HG03469 (cell line): ENCODE results near the gene ADI1.
"Not testable (repeated sequence)": the region's sequence is repeated elsewhere in the genome, so short reads cannot be mapped to it uniquely, and the experiment has no call there.

ENCODE experiments used
- ATAC-seq: cut with Tn5 transposase; IDR thresholded peaks from one replicate; pipeline ENCODE4 v1.9.1; 2021; ENCODE audit warnings: mild to moderate bottlenecking, moderate library complexity, moderate number of reproducible peaks; ENCODE audit not compliant: unreplicated experiment

ADI1 gene

DNA sequence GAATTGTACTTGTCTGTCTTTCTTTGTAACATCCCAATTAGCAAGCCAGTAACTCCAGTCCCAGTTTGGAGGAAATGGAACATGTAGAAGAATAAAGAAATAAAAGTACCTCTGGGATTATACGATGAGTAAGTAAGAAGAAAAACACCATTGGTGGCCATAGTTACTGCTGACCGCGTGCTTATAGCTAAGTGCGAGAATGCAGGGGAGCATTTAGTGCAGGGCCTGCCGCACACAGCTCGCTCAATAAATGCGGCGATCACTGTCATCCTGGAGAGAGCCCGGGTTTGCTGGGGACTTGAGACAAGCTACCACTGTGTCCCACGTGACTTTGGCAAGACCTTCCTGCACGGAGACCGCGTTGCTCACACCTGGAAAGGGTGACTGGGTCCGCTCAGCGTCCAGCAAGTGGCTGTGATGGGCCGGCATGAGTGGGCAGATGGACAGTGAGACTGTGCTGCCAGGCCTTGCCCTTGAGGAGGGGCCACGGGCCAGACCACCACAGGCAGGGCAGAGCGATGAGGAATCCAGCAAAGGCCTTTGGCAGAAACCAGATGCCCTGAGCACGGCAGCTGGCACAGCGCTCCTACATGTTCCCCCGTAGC is 54.8 kb downstream of the ADI1 start:
- no peak for ATAC-seq

DNA sequence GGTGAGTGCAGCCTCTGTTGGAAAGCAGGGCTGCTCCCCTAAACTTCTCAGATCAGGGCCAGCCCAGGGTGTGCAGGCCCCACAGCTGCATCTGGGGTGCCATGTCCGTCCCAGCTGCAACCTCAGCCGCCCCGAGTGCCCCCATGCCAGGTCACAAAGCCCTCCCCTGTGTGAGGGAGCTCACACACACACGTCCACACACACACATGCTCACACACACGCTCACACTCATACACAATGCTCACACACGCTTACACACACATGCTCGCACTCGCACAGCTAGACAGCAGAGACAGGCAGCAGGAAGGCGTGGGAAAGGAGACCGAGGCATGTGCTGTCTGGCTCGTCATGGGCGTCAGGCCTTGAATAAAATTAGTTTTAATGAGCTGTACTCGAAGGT is 55.4 kb downstream of the ADI1 start:
- no peak for ATAC-seq

DNA sequence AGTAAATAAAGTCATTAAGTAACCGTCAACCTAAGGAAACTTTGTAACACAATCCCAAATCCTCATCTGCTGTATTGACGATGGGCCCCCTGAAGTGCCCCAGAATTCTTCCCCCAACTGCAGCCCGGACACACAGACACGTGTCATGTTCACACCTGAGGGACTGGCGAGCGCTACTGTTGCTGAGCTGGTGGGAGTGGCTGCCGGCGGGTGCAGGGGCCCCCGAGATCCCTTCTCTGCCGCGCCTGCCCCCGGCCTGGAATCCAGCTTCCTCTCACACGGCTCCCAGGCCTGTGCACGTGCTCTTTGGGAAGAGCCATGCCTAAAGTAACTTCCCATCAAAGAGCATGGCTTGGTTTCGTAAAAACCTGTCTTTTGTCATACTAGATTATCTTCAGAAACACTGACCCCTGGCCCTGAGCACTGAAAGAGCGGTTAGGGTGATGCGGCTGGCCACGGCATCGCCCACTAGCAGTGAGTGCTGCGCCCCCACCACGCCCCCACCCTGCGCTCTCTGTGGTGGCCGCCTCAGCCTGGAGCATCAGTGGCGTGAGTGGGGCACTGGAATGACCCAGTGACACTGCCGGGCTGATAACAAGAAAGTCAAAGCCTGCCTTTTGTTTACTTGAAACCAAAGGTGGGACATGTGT is 56.0 kb downstream of the ADI1 start:
- no peak for ATAC-seq

DNA sequence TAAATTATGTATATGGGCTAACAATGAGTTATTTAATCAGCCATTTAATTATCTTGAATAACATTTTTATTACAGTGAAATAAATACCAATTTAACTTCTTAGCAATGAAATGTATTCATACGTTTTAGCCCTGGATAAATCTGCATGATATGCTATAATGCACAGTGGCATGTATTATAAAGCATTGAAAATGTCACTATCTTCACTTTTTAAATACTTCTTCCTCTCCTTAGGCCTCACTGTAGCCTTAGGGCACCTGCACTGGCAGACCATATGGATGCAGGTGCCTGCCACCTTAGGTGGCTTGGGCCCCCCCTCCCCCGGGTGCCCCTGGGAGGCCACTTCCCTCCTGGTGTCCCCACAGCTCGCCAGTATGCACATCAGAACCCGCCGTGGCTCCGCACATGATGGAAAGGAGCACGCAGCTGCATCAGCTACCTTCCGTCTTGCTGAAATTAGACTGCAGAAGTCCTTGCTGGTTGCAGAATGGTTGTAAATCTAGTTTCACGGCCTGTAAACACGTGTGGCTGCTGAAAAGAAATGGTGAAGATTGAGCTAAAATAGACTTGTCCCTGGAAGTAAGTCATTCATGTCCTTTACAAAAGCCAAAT is 56.7 kb downstream of the ADI1 start:
- ATAC-seq, result no peak

DNA sequence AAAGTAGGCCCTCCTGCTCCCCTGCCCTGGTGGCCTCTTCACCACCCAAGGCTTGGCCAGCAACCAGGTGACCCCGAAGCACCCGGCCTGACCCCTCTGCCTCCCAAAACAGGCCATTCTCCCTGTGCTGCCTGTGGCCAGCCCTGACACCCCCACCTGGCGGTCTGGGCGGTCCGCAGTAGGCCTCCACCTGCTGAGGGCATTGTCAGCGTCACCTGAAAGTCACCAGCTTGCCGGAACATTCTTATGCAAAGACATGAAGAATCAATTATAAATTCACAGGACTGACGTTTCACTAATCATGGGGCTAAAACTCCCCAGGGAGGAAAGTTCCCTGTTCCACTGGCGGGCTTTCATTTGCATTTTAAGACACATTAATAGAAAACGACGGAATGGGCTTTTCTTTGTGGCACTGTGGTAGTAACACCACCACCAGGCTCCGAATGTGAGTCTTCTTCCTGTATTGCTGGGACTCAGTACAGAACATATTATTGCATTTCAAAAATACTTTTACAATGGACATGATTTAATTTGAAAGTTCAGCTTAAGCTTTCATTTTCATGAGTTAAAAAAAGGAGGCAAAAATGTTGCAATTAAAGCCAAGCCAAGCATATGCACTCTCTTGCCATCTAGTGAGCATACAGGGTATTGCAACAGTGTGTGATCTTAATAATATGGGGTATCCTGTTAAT is 57.4 kb downstream of the ADI1 start:
- peak; percentile 56 for ATAC-seq

DNA sequence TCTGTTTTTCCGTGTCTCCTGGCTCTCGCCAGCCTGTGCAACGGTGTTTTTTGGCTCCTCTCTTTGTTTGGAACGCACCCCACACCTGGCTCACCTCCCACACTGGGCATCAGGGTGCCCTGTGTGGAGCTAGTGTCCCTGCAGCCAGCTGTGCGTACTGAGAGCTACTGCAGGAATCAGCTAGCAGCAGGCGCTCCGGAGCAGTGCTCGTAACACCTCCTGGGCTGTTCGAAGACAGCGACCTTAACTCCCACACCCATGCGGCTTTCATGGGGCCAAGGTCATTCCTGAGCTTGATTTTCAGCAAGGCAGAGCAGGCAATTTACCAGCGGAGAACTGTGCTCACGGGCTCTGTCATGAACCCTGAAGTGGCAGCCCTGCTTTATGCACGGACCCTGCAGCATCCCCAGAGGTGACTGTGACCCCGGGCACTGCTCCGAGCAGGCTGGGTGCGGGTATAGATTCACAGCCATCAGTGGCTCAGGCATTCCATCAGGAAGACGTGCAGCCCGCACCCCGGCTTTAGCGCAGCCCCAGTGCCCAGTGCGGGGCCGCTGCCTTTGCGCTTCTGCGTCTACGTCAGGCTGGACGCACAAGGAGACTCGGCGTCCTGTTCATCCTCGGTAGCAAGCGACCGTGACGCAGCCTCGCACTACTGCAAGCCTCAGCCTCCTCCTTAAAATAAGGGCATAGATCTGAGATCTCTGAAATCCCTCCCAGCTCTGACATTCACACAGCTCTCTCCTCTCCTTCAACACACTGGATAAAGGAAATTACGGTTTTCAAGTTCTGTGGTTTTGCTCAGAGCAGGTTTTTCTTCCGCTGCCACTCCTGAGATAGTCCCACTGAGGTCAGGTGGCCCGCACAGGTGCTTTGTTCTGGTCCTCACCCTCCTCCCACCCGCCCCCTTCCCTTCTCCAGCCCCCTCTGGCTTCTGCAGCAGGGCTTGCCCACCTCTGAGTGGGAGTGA is 58.2 kb downstream of the ADI1 start:
- ATAC-seq, result no peak

DNA sequence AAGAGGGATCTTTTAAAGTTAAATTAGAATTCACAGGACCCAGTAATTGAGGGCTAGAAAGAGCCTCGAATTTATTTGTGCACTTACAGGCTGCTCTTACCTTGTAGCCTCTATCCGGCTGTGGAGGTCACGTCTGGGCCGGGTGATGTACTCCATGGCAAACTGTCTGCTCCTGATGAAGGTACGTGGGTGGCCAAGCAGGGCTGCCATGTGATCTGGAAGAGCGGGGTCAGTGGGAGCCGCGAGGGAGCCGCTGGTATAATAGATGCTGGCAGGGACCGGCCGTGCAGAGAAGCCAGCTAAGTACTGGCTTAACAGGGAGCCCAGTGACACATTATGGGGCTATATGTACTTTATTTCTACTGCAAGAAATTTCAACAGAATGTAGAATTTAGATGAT is 59.2 kb downstream of the ADI1 start:
- no peak for ATAC-seq

DNA sequence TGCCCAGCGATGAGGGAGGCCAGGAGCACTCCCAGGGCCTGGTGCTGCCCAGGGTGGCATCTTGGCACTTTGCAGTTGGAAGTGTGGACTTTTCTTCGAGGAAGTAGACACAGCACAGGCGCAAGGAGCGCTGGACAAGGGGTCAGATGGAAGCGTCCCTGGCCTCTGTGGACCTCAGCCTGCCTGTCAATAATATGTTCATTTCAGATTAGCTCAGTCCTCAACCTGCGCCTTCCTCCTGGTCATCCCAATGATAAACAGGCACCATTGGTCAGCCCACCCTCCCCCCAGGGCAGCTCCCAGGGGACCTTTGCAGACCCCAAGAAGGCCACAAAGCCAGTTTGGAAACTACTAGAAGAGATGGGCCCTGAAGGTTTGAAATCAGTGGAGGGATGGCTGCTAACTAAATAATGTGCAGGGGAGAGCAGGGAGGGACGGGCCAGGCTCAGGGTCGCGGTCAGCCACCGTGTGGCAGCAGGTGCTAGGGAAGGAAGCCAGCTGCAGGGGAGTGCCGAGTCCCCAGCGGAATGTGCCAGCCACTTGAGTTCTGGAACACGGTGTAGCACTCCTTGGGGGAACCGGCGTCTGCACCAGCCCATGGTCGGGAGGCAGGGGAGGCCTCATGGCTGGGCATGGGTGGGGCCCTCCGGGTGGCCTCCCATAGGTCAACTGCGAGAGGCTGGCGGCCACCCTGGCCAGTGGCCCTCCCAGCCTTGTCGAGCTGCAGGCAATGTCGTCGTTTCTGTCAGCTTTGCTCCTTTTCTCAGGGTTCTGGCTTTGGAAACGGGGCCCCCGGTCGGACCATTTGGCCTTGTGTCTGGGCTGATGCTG is 59.9 kb downstream of the ADI1 start:
- no peak for ATAC-seq

DNA sequence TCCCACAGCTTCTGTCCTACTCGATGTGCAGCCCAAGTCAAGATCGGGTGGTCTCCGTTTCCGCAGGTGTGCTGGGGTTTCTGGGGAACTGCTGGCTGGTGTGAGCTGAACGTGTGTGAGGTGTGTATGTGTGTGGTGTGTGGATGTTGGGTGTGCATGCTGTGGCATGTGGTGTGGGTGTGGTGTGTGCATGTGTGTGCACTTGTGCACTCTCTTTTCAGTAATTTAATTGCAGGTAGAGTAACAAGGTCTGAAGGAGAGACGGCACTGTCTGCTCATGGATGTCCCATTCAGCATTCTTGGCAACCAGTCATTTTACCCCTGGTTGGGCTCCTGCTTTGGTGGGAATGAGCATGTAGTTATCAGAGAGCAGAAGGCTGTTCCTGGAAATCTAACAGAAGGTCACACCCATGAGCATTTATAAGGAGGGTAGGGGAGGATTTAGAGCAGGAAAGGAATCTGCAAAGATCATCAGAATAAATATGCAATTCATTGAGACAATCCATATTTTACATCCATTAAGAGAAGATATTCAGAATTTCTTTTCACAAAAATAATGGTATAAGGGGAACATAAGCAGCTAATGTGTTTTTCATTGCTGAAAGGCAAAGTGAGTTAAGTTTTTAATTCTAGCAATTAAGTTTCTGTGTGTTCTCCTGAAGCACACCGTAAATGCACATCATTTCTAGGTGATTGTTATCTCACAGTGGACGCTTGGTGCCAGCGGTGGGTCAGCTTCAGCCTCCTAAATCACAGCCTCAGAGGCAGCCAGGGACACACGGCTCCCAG is 60.7 kb downstream of the ADI1 start:
- no peak for ATAC-seq

DNA sequence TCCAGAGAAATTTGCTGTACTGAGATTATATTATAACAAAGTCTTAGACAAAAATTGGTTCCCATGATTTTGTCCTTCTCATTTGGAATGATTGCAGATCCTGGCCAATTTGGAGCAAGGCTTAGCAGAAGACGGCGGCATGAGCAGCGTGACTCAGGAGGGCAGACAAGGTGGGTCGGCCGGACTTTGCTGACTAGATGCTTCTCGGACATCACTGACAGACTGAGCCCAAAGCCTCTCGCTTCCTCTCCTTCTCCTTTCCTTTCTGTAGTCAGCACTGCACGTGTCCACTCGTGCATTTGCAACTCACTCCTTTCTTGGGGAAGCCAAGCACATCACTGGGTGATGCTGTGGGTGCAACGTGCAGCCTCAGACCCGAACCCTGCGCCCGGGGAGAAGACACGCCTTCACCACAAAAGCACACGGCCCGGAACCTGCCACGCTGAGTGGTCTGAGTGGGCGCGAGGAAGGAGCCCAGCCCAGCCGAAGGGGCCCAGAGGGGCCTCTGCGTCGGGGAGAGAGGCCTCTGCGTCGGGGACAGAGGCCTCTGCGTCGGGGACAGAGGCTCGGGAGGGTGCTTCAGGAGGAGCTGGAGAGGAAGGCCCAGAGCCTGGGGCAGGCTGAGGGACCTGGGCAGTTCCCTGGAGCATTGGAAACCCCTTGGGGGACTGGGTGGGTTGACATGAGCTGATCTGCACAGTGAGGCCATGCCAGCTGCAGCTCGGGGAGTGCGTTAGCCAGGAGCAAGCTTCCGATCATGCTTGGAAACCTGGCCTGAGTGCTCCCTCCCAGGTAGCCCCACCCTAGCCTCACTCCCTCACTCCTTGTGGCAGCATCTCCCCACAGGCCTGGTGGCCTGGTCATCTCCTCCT is 61.6 kb downstream of the ADI1 start:
- no peak for ATAC-seq

DNA sequence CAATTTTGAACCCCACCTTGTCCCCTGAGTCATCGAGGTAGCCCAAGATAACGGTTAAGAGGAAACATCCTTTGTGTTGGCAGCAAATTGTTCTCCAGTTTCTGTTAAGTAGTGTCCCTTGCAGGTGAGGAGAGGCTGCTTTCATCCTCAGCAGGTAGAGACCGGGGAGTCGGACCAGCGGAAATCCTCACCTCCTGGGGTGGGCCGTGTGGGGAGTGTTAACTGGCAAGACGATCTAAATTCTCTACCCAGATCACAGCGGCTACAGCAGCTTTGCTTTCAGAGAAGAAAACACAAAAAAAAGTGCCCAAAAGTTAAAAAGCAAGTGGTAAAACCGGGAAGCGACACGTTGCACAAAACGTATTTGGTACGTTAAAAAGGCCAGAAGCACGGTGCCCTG is 63.2 kb downstream of the ADI1 start:
- ATAC-seq, result no peak

DNA sequence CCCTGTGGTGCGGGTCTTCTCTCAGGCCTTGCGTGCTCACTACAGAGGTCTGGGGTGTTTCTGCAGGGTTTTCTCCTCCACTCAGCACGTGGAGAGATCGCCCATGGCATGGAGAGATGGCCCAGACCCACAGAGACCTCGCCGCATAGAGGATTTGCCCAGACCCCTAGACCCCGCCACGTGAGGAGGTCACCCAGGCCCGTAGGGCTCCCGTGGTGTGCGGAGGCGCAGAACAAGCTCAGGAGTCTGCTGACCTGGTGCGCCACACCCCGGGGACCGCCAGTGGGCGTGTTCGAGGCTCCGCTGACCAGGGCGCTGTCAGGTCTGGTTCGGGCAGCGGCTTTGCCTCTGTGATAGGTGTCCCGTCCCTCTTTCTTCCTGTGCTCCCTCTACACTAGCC is 64.5 kb downstream of the ADI1 start:
- ATAC-seq, result no peak

DNA sequence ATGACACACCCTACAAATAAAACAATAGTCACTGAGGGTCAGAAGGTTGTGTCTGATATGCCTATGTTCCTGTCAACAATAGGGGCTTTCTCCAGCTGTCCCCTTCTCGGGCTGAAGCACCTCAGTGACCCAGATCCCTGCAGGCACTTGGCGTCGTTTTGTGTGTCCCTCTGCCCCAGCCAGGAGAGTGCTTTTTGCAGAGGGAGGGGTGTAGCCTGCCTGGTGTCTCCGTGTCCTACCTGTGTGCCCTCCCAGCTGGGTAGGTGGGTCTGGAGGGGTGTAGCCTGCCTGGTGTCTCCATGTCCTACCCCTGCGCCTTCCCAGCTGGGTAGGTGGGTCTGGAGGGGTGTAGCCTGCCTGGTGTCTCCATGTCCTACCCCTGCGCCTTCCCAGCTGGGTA is 65.3 kb downstream of the ADI1 start:
- not testable (repeated sequence) for ATAC-seq

DNA sequence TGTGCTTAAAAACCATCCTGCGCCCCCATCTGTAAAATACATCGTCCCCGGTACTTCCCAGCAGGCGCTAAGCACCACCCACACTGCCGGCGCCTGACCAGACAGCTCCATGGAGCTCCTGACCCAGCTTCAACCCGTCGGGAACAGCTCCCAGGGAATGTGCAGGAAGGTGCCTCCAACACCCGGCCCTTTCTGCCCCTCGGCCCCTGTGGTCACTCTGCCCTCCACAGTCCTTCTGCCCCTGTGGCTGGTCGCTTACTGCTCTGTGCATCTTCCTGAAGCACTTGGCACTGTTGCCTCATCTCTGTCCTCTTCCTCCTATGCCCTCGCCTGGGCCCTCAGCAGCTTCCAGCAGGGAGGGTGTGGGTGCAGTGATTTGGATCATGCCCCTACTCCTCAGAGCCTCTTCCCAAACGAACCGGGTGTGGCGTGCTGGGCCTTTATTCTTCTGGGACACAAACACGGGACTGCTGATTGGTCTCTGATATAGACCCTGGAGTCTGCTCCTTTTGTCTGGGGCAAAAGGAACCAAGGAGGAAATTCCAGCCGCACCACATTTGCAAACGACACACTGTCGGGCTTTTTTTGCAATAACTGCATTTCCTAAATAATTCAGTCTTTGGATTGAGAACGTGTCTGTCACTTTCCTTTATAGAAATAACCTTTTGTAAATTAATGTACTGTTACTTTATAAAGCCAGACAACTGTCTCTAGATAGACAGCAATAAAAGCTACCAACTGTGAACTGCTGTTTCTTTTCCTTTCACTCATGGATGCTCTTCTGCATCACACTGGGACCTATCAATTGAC is 65.9 kb downstream of the ADI1 start:
- no peak for ATAC-seq

DNA sequence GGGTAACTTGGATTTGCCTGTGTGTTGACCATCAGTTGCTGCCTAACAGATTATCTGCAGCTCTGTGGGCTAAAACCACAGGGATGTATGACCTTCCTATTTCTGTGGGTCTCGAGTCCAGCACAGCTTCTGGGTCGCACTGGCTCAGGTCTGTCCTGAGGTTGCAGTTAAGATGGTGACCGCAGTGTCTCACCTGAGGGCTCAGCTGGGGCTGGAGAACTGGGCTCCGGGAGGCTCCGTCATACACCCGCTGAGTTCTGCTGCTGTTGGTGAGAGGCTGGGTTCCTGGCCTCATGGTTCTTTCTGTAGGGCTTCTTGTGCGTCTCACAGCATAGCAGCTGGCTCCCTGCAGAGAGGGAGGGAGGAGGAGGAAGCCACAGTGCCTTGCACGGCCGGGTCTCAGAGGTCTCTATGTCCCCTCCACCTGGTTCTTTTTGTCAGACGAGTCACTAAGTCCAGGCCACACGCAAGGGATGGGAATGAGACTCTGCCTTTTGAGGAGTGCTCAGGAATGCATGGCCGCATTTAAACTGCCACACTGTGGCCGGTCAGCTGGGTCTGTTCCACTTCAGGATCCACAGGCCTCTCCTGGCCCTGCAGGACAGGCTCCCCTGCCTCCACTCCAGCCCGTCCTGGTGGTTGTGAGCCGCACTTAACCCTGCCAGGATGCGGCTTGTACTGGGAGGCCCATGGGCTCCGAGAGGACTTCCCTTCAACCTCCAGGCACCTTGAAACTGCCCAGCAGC is 67.2 kb downstream of the ADI1 start:
- no peak for ATAC-seq

DNA sequence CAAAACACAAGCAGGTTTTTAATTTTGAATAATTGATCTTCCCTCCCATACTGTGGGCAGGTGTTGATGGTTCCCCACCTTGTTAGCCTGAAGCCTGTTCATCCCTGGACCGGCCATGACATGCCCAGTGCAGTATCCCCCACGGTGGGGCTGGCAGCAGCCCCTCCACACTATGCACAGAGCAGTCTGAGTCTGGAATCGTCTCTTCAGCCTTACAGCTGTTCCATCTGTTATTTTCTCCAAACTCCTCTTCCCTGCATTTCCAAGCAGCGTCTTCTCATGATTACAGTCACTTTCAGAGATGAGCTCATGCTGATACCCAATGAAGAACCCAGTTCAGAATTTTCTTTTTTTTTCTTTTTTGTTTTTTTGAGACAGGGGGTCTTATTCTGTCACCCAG is 68.2 kb downstream of the ADI1 start:
- no peak for ATAC-seq
